GM21528 (cell line): ENCODE data around the gene KLHL29.

Source experiments
- ATAC-seq: cut with Tn5 transposase; IDR thresholded peaks from one replicate; pipeline ENCODE4 v1.9.1; 2021; ENCODE audit warnings: mild to moderate bottlenecking, moderate library complexity; ENCODE audit not compliant: unreplicated experiment, low FRiP score

Gene KLHL29

DNA sequence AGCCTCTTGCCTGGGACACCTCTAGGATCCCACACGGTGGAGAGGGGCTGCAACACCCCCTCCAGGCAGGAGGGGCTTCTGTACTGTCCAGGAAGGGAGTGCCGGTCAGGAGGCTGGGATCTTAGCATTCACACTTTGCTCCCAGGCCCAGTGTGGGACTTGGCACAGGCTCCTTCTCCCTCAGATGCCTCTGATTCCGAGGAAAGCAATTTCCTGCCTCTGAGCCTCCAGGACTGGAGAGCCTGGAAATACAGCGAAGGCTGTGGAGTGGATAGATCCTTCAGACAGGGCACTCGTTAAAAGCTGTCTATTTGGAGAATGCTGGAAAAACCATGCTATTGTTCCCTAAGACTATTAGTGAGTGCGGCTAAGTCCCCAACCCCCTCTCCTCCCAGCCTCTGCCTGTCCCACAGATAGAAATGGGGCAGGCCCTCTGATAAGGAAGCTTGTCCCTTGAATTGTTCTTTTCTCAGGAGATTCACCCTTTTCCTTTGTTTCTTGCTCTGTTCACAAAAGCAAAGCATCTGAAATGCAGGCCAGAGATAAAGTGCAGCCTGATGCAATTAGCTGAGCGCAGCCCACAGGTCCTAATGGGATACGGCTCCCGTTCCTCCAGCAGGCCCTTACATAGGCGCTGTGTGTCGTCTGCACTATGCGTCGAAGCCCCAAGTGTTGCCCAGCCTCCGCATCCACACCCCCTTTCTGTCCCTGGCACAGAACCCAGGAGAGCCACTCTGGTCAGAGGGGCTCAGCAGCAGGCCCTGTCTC is 252.2 kb downstream of the KLHL29 start:
- ATAC-seq, result no peak

GRCh38 chr2:23639406-23639982 is 254.5 kb downstream of the KLHL29 start:
- ATAC-seq, result no peak

DNA sequence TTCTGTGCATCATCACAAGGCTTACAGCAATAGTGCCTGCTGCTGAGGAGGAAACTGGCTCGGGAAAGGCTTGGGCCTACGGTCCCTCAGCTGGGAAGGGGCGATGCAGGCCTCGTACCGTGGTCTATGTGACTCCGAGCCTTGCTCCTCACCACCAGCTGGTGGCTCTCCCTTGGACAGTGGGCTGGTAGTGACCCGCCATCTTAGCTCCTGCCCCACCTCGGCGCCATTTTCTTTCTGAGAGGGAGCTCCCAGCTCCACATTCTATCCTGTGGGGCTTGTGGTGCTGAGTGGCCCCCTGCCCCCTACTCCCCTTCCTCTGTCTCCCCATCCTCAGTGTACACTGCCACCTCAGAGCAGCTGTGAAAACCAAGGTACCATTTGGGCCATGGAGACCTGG is 255.7 kb downstream of the KLHL29 start:
- ATAC-seq, result no peak

- no peak for ATAC-seq
These were observed 257.5 kb downstream of the KLHL29 start for GRCh38 chr2:23642516-23642915.

DNA sequence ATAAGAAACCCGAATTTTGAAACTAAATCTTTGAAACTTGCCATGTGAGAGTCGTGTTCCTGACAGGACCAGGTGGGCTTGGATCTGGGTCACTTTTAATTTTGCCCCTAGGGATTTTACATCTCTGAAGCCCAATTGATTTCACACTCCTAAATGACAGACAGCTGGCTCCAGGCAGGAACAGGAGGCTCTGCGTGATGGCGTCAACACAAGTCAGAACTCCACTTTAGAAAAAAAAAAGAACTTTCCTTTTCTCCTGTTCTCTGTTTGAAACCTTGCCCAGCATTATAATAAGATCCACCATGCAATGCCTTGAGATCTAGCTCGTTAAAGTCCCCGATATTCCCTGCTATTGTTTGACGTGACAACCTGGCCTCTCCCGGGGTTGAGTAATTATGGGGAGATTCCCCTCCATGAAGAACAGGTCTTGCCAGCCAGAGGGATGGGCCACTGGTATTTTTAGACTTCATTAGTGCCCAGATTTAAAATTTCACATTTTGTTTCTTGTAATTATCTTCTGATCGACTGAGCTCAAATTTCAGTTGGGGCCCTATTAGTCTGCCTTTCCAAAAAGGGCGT is 260.3 kb downstream of the KLHL29 start:
- ATAC-seq, result no peak

- ATAC-seq, result no peak
These were observed 262.6 kb downstream of the KLHL29 start for GRCh38 chr2:23647563-23647962.

GRCh38 chr2:23649303-23649702 is 264.3 kb downstream of the KLHL29 start:
- ATAC-seq, result no peak

DNA sequence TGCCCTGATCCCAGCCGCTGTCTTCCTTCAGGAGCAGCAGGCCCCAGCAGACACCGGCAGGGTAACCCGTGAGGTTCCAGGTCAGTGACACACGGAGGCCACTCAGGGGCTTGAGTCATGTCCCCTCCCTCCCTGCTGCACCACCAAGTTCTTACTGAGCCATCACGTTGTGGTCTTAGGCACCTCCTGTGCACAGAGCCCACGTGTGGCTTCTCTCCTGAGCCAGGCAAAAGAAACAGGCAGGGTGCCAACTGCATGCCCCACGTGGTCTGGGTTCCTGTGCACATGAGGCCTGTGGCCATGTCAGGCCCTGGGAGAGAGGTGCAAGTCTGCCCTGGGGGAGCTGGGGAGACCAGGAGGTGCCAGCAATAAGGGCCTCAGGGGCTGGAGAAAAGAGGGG is 264.8 kb downstream of the KLHL29 start:
- no peak for ATAC-seq

DNA sequence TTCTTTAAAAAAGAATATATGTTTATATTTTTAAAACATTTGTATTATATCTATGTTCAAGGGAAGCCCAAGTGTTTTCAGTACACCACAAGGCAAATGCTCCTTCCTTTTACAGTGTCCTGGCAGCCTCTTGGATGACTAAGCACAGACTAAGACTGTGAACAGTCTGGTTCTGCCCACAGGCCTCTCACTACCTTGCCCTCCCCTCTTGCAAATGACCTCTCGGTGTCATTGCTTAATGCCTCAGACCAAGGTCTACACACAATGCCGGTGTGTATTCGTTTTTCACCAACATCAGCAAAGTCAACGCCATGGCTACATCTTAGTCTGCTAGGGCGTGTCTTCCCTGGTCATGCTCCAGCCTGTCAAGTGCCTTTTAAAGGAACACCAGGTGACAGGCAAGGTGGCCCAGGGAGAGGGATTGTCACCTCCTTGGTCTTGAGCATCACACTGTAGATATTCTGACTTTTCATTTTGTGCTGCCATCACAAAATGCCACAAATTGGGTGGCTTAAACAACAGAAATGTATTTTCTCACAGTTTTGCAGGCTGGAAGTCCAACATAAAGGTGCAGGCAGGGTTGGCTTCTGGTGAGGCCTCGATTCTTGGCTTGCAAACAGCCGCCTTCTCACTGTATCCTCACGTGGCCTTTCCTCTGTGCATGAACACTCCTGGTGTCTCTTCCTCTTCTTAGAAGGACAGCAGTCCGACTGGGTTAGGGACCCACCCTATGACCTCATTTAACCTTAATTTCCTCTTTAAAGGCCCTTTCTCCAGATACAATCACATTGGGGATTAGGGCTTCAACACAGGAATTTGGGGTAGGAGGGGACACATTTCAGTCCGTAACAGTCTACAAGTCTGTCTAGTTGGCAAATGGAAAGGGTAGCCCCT is 266.5 kb downstream of the KLHL29 start:
- no peak for ATAC-seq

GRCh38 chr2:23653326-23653725 is 268.3 kb downstream of the KLHL29 start:
- no peak for ATAC-seq

- ATAC-seq, result no peak
These were observed 269.8 kb downstream of the KLHL29 start for GRCh38 chr2:23654756-23655155.

DNA sequence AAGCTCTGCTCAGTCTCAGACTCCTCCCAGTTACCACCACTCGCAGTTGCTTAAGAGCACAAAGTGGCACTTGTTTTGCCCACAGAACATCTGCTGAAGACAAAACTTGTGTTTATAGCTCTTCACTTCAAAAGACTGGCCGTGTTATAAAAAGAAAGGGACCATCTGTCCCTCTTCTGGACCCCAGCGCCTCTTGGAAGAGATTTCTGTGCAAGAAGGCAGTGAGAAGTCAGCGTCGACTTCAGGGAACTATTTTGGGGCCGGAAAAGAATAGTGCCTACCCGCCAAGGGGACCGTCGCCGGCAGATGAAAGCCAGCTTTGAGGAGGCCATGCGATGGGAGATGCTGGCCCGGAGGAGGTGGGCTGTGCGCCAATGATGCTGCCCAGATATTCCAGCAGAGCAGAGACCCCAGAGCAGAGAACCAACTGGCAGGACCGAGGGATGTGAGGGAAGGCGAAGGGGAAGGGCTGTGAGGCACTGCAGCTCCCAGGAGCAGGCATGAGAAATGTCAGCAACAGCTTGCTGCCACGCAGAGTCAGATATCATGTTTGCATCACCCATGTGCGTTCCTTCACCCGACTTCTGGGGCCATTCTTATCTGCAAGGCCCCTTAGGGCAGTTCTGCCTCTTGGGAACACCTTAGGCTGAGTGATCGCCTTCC is 271.1 kb downstream of the KLHL29 start:
- ATAC-seq, result no peak

GRCh38 chr2:23656597-23656973 is 271.6 kb downstream of the KLHL29 start:
- ATAC-seq, result no peak

DNA sequence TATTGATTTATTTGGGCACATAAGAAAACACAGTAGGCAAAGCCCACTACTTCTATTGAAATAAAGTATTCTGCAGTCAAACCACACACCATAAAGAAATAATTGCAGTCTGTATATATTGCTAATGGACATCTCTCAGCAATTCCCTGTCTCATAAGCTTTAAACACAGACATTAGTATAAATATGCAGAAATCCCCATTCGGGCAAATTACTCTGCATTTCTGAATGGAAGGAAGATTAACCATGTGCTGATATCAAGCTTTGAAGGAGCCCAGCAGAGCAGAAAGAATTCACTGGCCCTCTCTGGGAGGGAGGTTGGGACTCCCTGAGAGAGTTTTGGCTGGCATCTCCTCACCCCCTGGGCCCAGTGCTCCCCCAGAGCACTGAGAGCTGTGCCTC is 272.4 kb downstream of the KLHL29 start:
- ATAC-seq, result no peak

- no peak for ATAC-seq
These were observed 273.0 kb downstream of the KLHL29 start for GRCh38 chr2:23657934-23658333.

GRCh38 chr2:23658466-23658942 is 273.5 kb downstream of the KLHL29 start:
- no peak for ATAC-seq

- no peak for ATAC-seq
These were observed 274.3 kb downstream of the KLHL29 start for GRCh38 chr2:23659328-23659727.

DNA sequence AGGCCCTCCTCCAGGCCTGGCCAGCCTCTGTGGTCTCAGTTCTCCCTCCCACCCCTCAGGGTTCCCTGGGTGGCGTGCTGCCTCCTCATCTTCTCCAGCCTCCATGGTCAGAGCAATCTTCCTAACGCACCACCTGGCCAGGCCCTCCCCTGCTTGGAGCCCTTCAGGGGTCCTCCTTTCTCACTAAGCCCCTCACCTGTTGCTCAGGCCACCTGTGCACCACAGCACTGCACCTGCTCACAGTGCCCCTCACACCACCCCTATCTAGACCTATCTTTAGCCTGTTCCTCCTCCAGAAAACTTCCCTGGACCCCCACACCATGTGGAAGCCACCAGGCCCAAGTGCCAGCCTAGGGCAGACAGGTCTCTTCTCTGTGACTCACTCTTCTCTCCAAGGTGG is 274.8 kb downstream of the KLHL29 start:
- no peak for ATAC-seq

DNA sequence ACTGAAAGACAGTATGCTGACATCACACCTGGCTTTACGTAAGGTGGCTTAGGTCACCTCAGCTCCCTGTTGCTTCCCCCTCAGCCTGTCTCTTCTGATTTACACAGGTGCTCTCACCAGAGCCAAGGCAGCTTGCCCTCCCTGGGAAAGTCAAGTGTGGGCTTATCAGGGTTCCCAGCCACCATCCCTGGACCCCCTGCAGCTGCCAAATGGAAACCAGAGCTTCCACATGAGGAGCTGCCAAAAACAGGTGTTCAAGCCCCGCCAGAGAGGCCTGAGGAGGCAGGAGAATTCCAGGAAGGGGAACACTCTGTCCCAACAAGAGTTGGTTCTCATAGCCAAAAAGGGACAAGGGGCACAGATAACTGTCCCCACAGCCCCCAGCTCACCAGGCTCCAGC is 275.3 kb downstream of the KLHL29 start:
- ATAC-seq, result no peak

DNA sequence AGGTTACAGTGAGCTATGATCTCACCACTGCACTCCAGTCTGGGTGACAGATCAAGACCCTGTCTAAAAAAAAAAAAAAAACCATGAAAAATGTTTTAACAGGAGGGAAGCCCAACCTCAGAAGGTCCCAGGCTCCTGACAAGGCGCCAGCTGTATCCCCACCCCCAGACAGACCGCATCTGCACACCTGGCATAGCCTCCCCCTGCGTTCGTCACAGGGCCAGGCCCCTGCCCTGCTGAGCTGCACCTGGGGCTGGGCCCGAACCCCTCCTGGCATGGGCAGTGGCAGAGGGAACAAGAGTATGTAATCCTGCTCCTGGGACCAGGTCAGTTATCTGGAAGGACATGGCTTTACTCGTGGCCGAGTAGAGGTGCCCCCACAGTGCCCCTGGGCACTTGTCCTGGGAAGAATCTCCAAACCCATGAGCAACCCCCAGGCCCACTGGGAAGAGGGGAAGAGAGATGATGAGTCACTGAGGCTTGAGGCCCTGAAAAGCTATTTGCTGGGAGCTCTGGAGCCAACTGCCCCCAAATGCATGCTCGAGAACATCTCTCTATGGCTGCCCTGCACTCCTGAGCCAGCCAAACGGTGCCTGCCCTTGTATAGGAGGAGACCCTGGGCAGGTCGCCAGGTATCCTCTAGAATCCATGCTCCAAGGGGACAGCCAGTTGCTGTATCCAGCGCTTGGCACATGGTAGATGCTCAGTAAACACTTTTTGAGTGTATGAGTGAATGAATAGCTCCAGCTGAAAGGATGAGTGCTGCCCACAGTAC is 276.5 kb downstream of the KLHL29 start:
- no peak for ATAC-seq
